HG03064 (cell line): ENCODE results near the gene PUS10.
"Not testable (repeated sequence)": the region's sequence is repeated elsewhere in the genome, so short reads cannot be mapped to it uniquely, and the experiment has no call there.

Experiments used
- ATAC-seq: cut with Tn5 transposase; IDR thresholded peaks from one replicate; pipeline ENCODE4 v1.9.1; 2021; ENCODE audit warnings: low read depth; ENCODE audit not compliant: unreplicated experiment

The PUS10 gene

DNA sequence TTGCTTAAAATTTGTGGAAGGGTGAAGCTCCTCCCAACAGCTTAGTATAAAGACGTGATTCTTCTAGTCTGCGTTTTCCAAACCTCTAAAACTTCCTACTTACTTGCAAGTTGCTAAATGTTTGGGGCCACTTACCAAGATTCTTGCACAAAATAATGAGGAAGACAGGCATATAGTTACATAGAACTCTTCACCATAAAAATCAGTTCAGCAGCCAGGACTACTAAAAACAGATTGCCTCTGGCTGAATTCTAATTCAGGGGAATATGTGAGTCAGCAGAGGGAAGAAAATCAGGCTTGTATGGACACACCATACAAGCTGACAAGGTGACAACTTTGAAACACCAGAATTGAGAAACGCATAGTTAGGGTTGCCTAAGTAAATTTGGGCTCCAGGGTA lies 3.3 kb downstream of the PUS10 start:
- no peak for ATAC-seq

DNA sequence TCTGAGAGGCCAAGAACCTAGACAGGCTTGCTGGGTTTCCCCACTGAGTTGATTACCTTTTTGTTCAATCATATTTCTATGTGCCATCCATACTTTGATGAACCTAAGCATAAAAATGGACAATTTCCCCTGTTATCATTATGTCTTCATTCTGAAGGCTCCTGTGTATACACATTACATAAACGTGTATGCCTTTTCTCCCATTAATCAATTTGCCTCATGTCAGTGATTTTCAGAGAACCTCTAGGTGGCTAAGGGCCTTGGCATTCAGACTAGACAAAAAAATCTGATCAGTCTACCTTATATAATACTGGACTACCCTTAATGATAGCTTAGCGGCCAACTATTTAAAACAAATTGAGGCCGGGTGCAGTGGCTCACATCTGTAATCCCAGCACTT lies 4.7 kb downstream of the PUS10 start:
- no peak for ATAC-seq

- ATAC-seq: not testable (repeated sequence)
These were observed 5.8 kb downstream of the PUS10 start for GRCh38 chr2:61012303-61012702.

DNA sequence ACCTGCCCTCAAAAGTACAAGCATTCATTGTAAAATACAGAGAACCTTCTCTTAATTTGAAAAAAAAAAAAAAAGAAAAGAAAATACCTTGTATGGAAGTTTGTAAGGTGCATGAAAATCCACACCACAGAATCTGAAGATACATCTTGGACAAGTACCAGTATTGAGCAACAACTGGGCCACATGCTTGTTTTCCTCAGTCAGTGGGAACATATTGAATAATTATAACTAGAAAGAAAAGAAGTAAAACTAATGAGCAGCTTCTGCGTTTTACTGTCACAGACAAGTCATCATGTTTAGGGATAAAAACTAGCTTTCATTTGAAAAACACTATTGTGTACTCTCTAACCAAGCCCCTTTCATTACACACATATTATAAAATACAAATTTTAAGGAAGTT lies 6.4 kb downstream of the PUS10 start:
- no peak for ATAC-seq

DNA sequence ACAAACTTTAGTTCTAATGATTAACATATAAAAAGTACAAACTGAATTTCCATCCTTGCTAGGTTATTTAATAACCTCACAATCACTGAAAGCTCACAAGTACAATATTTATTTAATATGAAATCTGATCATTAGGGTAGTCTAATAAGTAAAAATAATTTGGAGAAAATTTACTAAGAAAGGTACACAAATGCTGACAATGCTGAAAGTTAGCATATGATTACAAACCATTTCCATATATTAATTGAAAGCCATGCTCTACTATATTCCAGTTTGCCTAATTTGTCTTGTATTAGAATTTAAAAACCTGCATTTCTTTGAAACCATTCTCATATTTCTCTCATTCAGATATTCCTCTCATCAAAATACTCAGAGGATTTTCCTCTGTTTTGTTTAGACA lies 8.7 kb downstream of the PUS10 start:
- ATAC-seq: no peak

DNA sequence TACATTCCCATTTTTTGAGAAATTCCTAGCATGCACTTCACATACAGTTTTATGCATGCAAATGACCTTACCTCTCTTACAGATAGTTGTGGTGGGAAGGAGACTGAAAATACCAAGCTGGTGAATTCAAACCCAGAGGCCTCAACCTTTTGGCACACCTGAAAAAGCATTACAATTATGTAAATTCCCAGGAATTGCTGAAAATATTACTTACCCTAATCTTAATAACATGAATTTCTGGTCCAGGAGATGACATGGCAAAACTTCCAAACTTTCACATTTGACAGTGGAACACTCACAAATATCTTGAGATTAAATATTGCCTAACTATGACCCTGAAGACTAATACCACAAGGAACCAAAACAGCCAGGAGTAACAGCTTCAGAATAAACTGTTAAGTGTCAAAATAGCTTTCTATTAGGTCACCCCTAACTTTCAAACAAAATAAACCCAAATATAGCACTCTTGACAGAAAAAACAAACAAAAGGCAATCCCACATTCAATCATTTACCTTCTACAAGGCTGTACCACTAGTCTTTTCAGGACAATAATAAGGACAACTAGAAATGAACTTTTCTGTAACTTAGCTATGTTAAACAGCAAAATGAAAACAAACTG lies 11.5 kb downstream of the PUS10 start:
- no peak for ATAC-seq

DNA sequence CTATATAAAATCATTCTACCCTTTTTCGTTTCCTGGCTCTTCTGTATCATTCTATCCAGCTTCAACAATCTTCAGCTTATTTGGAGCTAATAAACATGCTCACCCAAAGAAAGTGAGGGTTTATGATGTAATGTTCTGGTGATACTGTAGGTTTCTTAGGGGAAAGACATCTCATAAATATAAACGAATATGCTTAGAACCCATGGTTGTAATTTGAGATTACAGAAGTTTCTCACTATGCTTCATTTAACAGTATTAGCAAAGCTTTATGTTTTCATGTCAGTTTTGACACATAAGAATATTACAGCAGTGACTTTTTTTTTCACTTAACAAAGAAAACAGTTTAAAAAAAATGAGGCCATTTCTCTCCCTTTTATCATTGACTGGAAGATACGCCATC lies 12.3 kb downstream of the PUS10 start:
- ATAC-seq: no peak

DNA sequence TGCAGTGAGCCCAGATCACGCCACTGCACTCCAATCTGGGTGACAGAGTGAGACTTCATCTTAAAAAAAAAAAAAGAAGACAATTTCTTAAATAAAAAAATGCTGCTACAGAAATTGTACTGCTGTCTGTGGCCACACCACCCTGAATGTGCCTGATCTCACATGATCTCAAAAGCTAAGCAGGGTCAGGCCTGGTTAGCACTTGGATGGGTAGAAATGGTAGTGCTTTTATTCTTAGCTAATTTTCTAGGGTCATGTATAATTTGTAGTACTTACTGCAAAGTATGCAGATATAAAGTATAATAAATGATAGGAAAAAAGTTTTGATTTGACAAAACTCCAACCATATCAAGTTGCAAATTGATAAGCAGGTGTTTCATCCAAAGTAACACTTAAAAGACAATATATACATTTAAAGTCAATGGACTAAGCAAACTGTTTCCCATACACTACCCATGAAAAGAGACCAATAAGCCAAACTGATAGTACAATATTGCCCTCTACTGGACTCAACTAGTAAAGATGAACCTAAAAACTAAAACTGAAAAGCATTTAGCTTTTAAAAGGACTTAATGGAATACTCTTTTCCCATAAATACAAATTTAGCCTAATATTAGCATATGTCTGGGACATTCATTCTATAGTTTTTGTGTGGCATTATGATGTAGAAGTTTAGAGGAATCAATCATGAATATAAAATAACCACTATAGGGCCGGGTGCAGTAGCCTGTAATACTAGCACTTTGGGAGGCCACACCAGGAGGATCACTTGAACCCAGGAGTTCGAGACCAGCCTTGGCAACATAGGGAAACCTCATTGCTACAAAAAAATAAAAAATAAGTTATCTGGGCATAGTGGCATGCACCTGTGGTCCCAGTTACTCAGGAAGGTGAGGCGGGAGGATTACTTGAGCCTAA lies 19.2 kb downstream of the PUS10 start:
- peak; percentile 68 for ATAC-seq

GRCh38 chr2:60994131-60994530 lies 23.9 kb downstream of the PUS10 start:
- no peak for ATAC-seq

DNA sequence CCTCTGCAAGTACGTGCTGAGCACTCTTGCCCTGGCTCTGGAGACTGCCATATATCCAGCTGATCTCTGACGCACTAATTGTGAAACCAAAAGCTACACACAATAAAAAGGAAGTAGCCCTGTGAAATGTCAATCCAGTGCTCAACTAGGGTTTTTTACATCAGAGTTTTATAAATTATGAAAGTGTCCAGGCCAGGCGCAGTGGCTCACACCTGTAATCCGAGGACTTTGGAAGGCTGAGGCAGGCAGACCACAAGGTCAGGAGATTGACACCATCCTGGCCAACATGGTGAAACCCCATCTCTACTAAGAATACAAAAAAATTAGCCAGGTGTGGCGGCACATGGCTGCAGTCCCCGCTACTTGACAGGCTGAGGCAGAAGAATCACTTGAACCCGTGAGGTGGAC lies 25.1 kb downstream of the PUS10 start:
- ATAC-seq: peak; percentile 99

DNA sequence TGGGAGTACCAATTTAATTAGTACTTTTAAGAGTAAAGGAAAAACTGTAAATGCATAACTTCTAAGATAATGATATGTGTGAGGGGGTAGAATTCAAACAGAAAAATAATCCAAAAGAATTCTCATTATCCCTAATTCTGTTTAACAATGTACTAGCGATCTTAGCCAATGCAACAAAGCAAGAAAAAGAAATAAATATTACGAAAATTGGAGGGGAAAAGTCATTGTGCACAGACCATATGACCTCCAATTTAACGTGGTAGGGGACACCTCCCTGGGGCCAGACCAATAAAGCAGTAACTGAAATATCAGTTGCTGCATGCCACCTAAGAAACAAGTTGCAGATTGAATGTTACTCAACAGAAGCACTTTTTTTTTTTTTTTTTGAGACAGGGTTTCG lies 26.4 kb downstream of the PUS10 start:
- no peak for ATAC-seq

DNA sequence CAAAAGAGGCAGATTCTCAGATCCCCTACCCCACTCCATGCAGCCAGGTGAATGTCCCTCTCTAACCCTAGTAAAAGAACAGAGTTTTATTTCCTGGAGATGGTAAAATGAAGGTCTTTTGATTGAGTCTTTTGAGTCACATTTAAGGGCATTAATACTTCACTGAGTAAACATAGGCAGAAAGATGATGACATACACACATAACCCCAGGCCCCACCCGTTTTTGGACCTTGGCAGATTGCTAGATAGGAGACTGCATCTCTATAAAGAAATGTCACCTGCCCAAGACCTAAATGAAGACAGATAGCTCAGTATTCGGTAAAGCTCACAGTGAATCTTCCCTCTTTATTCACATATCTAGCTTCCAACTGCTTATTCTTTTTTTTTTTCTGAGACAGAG lies 28.8 kb downstream of the PUS10 start:
- no peak for ATAC-seq

DNA sequence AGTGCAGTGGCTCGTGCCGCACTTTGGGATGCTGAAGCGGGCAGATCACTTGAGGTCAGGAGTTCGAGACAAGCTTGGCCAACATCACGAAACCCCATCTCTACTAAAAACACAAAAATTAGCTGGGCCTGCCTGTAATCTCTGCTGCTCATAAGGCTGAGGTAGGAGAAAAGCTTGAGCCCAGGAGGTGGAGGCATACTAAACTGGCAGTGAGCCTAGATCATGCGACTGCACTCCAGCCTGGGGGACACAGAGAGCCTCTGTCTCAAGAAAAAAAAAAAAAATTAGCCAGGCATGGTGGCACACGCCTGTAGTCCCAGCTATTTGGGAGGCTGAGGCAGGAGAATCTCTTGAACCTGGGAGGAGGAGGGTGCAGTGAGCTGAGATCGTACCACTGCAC lies 30.4 kb downstream of the PUS10 start:
- ATAC-seq: not testable (repeated sequence)

- ATAC-seq: no peak
These were observed 31.0 kb downstream of the PUS10 start for GRCh38 chr2:60987041-60987440.

DNA sequence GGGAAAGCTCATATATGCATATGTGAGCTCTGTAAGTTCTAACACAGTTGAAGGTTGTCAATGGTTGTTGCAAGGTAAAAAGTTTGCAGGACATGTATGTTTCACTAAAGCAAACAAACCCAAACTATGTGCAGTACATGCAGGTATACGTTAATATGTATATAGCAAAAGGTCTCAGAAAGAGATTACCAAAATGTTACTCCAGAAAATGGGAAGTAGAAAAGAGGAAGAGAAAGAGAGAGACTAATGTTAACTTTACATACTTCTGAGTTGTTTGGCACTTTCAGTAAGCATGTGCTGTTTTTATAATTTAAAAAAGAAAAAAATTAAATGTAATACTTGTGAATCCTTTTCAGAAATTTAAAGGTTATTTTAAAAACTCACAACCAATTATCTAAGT lies 33.3 kb downstream of the PUS10 start:
- no peak for ATAC-seq

- ATAC-seq: not testable (repeated sequence)
These were observed 36.0 kb downstream of the PUS10 start for GRCh38 chr2:60982066-60982465.

DNA sequence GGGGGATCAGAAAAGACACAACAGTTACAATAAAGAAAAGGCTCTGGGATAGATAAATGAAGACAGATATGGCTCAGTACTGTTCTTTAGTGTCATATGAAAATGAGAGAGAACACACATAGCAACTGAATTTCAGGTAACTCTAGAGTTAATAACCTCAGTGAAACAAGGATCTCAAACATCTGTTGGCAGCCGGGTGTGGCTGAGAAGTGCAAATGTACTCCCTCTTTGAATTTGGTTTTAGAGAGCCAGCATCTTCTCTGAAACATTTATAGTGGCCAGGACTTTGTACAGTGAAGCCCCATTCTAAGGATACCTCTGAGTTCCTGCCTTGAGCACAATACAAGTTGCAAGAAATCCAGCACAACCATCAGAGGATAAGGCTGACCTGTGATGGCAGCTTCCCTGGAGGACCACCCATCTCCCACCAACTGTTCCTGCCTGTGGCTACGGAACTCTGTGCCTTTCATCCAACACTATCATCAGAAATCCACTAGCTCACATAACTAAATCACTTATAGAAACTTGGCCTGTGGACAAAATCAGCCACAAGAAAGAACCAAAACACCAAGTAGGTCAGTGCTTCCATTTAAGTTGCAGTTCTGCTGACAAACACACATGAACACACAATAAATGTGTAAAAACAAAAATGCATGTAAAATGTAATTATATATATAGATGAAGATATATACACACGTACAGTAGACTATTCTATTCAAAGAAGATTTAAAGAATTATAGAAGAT lies 37.8 kb downstream of the PUS10 start:
- ATAC-seq: no peak

DNA sequence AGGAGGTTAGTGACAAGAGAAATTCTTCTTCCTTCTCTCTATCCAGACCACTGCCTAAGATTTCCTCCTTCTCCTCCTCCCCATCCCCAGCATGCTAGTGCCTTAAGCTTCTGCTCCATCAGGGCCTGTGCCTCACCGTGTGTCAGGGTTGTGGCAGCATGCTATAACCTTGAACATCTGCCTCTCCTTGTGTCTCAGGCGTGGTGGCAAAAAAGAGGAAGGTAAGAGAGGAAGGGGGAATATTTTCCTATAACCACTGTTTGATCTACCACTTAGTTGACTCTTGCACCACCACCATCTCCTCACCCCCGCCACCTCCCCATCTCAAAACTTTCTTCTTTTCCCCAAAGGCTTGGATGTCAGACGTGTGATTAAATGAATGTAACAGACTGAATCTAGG lies 38.8 kb downstream of the PUS10 start:
- no peak for ATAC-seq

DNA sequence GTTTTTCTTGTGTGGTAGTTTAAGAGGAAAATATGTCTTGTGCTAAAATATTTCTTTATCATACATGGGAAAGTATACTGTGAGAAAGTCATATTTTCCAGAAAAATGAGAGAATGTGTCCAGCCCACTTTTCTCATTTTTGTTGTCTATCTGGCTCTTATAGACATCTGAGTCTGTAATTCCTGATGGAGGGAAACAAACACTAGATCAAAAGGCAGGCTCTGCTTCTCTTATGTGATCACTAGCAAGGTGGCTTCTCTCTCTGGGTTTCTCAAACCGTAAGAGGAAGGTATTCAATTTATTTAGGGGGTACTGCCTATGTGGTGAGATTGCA lies 40.5 kb downstream of the PUS10 start:
- ATAC-seq: no peak

GRCh38 chr2:60976875-60977561 lies 41.0 kb downstream of the PUS10 start:
- no peak for ATAC-seq

- ATAC-seq: no peak
These were observed 41.7 kb downstream of the PUS10 start for GRCh38 chr2:60976256-60976850.
